Upper lobe of right lung (tissue), 1 donor: Measurements from ENCODE around the gene IDE. TPM values are rescaled to one million over a fixed set of nuclear protein-coding genes. Genes with fewer than 3 reads are reported as not detected.

Source experiments
- ATAC-seq: fragments of 200-7000 bp; cut with Tn5 transposase; one replicate; pipeline ENCODE4 v1.9.1; 2020; ENCODE audit warnings: mild to moderate bottlenecking, moderate library complexity
- DNase-seq: peaks from one replicate; pipeline ENCODE4 v3.0.0-alpha.2; 2020
- H3K27ac ChIP-seq: fragments of 200-600 bp; one replicate; pipeline ENCODE4 v1.8.0; 2022
- H3K27me3 ChIP-seq: fragments of 200-600 bp; one replicate; pipeline ENCODE4 v1.8.0; 2022; ENCODE audit warnings: mild to moderate bottlenecking
- H3K36me3 ChIP-seq: fragments of 200-600 bp; one replicate; pipeline ENCODE4 v1.8.0; 2022
- H3K4me1 ChIP-seq: fragments of 200-600 bp; one replicate; pipeline ENCODE4 v1.8.0; 2022
- H3K4me3 ChIP-seq: fragments of 200-600 bp; one replicate; pipeline ENCODE4 v1.8.0; 2022; ENCODE audit warnings: mild to moderate bottlenecking
- H3K9me3 ChIP-seq: fragments of 200-600 bp; one replicate; pipeline ENCODE4 v1.8.0; 2022
- CTCF ChIP-seq: fragments of 200-600 bp; IDR thresholded peaks from one replicate; pipeline ENCODE4 v1.8.0; 2022; ENCODE audit warnings: antibody characterized with exemption
- intact Hi-C: fragments of 100-400 bp; cut with DNase I; formaldehyde crosslinking; loops from one replicate; pipeline ENCODE4 v1.11.0; 2022
- total RNA-seq: library from RNA; stranded (reverse); fragmentation: NEBNext Ultra II Directional; extraction: Animal tissue kit (Norgen Biotek cat#: 25700); gene quantifications from one replicate; pipeline ENCODE4 v1.2.1, GENCODE V29; 2021
- donor health status: DM: no; HTN: yes; CAD: no; lungs with severe emphysema.

IDE gene
- total RNA-seq, 1 donor from 2014 or later, result 35.2 TPM

- H3K4me3 ChIP-seq, result no peak overlapping the region
- H3K4me1 ChIP-seq, result peaks cover 10% of the 10 kb centered on the region
- ATAC-seq, result peak; percentile 87
- no peak for DNase-seq
- H3K27ac ChIP-seq, result no peak overlapping the region
- H3K9me3 ChIP-seq, result no peaks in the 10 kb centered on the region
- H3K36me3 ChIP-seq, result peaks cover 9% of the 10 kb centered on the region
- intact Hi-C loops, result no loop called here
- no peak for TF ChIP-seq CTCF
- H3K27me3 ChIP-seq, result no peaks in the 10 kb centered on the region
Measured at GRCh38 chr10:92544296-92544695, 29.6 kb downstream of the IDE start.

DNA sequence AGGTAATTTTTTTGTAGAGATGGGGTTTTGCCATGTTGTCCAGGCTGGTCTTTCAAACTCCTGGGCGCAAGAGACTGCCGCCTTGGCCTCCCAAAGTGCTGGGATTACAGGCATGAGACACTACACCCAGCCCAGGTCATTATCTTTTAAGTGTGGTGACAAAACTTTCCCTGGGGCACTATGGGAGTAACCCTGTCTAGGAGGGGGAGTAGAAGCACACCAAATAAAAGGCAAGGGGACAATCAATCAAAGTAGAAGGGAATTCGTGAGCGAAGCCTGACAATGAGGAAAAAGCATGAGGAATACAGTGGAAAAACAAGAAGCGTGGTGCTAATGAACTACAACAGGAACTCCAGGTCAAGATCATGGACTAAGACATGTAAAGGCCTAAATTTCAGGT is 31.4 kb downstream of the IDE start:
- TF ChIP-seq CTCF, result no peak
- Histone ChIP-seq H3K27me3 (no peaks in the 10 kb centered on the region), H3K4me1 (peaks cover 10% of the 10 kb centered on the region), H3K36me3 (no peaks in the 10 kb centered on the region), H3K9me3 (no peaks in the 10 kb centered on the region), H3K27ac (no peak overlapping the region), H3K4me3 (no peak overlapping the region)
- intact Hi-C loops, result no loop called here
- ATAC-seq, result no peak
- no peak for DNase-seq

DNA sequence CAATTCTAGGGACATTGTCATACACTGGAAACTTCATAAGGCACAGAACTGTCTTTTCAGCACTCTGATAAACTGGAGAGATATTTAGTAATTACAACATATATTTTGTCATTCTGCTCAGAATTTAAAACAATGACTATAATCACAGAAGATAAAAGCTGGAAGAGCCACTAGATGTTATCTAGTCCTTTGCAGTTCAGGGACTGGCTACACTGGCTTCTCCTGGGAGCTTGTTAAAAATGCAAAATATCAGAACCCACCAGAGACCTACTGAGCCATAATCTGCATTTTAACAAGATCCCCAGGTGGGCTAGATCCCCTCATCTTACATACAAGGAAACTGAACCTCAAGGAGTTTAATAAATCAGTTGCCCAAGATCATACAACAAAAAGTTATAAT is 32.3 kb downstream of the IDE start:
- ATAC-seq (no peak), DNase-seq (no peak)
- Histone ChIP-seq H3K36me3 (no peaks in the 10 kb centered on the region), H3K4me1 (peaks cover 10% of the 10 kb centered on the region), H3K4me3 (no peak overlapping the region), H3K27me3 (no peaks in the 10 kb centered on the region), H3K27ac (no peak overlapping the region), H3K9me3 (no peaks in the 10 kb centered on the region)
- intact Hi-C loops, result no loop called here
- no peak for TF ChIP-seq CTCF

GRCh38 chr10:92538231-92538958 is 35.5 kb downstream of the IDE start:
- H3K27me3 ChIP-seq, result no peaks in the 10 kb centered on the region
- no peaks in the 10 kb centered on the region for H3K9me3 ChIP-seq
- DNase-seq (no peak), ATAC-seq (no peak)
- intact Hi-C loops, result no loop called here
- H3K4me3 ChIP-seq, result no peak overlapping the region
- H3K36me3 ChIP-seq, result peaks cover 28% of the 10 kb centered on the region
- no peaks in the 10 kb centered on the region for H3K4me1 ChIP-seq
- H3K27ac ChIP-seq, result no peak overlapping the region
- no peak for TF ChIP-seq CTCF

DNA sequence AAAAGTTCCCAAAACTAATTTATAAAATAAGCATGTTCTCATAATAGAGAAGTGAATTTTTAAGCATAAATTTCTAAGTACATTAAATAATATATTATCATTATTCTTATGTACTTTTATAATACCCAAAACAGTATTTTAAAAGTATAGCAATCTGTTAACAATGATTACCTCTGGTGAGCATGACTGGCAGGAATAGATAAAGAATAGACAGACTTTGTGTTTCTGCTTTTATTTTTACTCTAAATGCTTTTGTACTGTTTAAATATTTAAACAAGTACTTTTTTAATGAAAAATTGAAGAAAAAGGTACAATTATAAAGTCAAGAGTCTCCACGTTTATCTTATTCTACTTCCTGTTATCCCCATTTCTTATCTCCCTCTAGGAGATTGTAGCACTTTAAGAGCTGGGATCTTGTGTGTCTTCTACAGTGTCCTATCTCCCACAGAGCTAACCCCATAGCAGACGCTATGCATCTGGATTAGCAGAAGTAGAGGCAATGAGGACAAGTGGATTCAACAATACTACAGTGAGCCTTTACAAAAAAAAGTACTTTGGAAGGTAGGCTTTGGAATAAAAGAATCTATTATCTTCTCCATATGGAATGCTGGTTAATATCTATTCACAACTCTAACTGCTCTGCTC is 42.9 kb downstream of the IDE start:
- H3K4me3 ChIP-seq, result no peak overlapping the region
- DNase-seq, result no peak
- peaks cover 69% of the 10 kb centered on the region for H3K36me3 ChIP-seq
- H3K27ac ChIP-seq, result no peak overlapping the region
- intact Hi-C loops, result no loop called here
- H3K4me1 ChIP-seq, result no peaks in the 10 kb centered on the region
- TF ChIP-seq CTCF, result no peak
- ATAC-seq, result no peak
- no peaks in the 10 kb centered on the region for H3K9me3 ChIP-seq
- no peaks in the 10 kb centered on the region for H3K27me3 ChIP-seq
